ENCODE results near the gene CORO7. TPM values are rescaled to one million over a fixed set of nuclear protein-coding genes. Genes with fewer than 3 reads are reported as not detected.

Gene CORO7
- polyA plus RNA-seq, 3 donors, result 44.7 to 181 (median 68.4) TPM

DNA sequence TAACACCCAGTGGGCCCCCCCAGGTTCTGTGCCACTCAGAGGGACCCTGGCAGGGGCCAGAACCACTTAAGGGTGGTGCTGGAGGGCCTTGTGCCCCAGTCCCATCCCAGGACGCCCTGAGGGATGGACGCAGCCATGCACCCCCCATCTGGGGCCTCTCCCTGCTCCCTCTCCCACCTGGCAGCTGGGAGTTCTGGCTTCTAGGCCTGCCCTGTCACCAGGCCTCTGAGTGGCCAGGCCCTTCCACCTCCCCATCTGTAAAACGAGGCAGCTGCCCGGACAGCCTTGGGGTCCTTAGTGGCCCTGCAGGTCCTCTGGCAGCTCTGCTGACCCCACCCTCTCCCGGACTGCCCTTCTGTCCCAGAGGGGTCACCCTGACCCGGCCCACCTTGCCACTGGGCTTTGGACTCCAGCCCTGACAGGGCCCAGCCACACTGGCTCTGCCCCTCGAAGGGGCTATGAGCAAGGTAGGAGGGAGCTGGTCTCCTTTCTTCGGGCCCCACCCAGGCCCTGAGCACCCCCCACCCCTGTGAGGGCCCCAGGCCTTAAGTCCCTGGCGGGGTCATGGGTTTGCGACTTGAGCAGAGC is 77.6 kb downstream of the CORO7 start:
- Histone ChIP-seq H4K20me1 (ENCODE audit: insufficient read depth, low read length) (peaks cover 23% of the 10 kb centered on the region), H3K36me3 (replicated peaks in 1 of 2; ENCODE audit: control insufficient read depth in 1 of 2, insufficient read depth in 2 of 2, low read length in 2 of 2) (peaks cover 43 to 48% of the 10 kb centered on the region in 2 donors), H3K4me2 (replicated peaks; ENCODE audit: extremely low read depth, low read length, poor library complexity, severe bottlenecking) (no peak overlapping the region), H3K27ac (ENCODE audit: low read depth in 1 of 2, low read length in 2 of 2) (no peak overlapping the region), H3K9me3 (replicated peaks in 1 of 2; ENCODE audit: control insufficient read depth in 1 of 2, insufficient read depth in 1 of 2, low read length in 2 of 2) (no peaks in the 10 kb centered on the region), H3K27me3 (ENCODE audit: control insufficient read depth in 2 of 2, insufficient read depth in 2 of 2, low read length in 2 of 2) (no peaks in the 10 kb centered on the region), H3K9ac (ENCODE audit: insufficient read depth, low read length, poor library complexity, severe bottlenecking) (no peak overlapping the region), H3K79me2 (ENCODE audit: insufficient read depth, low read length) (peaks cover 12% of the 10 kb centered on the region), H3K4me3 (replicated peaks in 1 of 3; ENCODE audit: low read depth in 2 of 3, low read length in 3 of 3) (no peak overlapping the region), H2AFZ (ENCODE audit: insufficient read depth, low read depth, low read length, poor library complexity, severe bottlenecking) (no peak overlapping the region), H3K4me1 (ENCODE audit: control insufficient read depth in 1 of 2, insufficient read depth in 2 of 2, low read length in 2 of 2) (no peaks in the 10 kb centered on the region)
- intact Hi-C loops (cut with micrococcal nuclease), result no loop called here
- DNase-seq, result no peak
- Mint-ChIP-seq H3K27me3 (ENCODE audit: low read depth in 3 of 3) (peaks cover 2 to 3% (median 2%) of the 10 kb centered on the region in 3 donors), H3K4me3 (no peak overlapping the region), H3K36me3 (peaks cover 26 to 41% of the 10 kb centered on the region in 2 donors), H3K27ac (peak overlapping the region in 1 of 7 donors; percentile 8), H3K9me3 (peaks cover 0 to 2% (median 0%) of the 10 kb centered on the region in 7 donors), H3K4me1 (no peaks in the 10 kb centered on the region)
- TF ChIP-seq, protein P1, sequence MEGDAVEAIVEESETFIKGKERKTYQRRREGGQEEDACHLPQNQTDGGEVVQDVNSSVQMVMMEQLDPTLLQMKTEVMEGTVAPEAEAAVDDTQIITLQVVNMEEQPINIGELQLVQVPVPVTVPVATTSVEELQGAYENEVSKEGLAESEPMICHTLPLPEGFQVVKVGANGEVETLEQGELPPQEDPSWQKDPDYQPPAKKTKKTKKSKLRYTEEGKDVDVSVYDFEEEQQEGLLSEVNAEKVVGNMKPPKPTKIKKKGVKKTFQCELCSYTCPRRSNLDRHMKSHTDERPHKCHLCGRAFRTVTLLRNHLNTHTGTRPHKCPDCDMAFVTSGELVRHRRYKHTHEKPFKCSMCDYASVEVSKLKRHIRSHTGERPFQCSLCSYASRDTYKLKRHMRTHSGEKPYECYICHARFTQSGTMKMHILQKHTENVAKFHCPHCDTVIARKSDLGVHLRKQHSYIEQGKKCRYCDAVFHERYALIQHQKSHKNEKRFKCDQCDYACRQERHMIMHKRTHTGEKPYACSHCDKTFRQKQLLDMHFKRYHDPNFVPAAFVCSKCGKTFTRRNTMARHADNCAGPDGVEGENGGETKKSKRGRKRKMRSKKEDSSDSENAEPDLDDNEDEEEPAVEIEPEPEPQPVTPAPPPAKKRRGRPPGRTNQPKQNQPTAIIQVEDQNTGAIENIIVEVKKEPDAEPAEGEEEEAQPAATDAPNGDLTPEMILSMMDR (IDR thresholded peaks at IDR 0.05), result no peak
- WGBS (ENCODE audit: insufficient coverage), result 96% methylated on average over 8 of the region's 10 CpGs

DNA sequence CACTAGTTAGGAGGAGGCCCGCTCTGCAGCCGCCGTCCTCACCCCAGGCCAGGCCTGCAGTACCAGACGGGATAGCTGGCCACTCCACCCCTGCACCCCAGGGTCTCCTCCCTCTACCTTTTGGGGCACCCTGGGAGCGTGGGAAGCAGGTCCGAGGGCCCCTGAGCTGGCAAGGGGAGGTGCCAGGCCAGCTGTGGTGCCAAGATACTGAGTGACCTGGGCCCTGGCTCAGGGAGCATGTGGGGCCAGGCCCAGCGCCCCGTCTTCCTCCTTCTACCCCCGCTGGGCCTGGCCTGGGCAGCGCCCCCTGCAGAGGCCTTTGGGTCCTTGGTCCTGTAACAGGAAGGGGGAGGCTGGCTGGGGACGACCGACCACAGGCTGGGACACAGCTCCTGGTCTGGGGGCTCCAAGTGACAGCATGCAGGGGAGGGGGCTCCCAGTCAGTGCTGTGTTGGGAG is 78.2 kb downstream of the CORO7 start:
- intact Hi-C loops (cut with micrococcal nuclease), result no loop called here
- Mint-ChIP-seq H3K27ac (peak overlapping the region in 1 of 7 donors; percentile 8), H3K9me3 (peaks cover 0 to 2% (median 0%) of the 10 kb centered on the region in 7 donors), H3K27me3 (ENCODE audit: low read depth in 3 of 3) (peaks cover 2 to 9% (median 5%) of the 10 kb centered on the region in 3 donors), H3K4me1 (no peaks in the 10 kb centered on the region), H3K36me3 (peaks cover 21 to 34% of the 10 kb centered on the region in 2 donors), H3K4me3 (no peak overlapping the region)
- no peak overlapping the region for H3K9ac ChIP-seq (ENCODE audit: insufficient read depth, low read length, poor library complexity, severe bottlenecking)
- H3K79me2 ChIP-seq (ENCODE audit: insufficient read depth, low read length), result peaks cover 5% of the 10 kb centered on the region
- TF ChIP-seq, protein P1 (IDR thresholded peaks at IDR 0.05), result no peak
- H3K4me2 ChIP-seq (replicated peaks; ENCODE audit: extremely low read depth, low read length, poor library complexity, severe bottlenecking), result no peak overlapping the region
- no peaks in the 10 kb centered on the region for H3K4me1 ChIP-seq (ENCODE audit: control insufficient read depth in 1 of 2, insufficient read depth in 2 of 2, low read length in 2 of 2)
- 87% methylated on average over 10 of the region's 12 CpGs for WGBS (ENCODE audit: insufficient coverage)
- no peaks in the 10 kb centered on the region for H3K9me3 ChIP-seq (replicated peaks in 1 of 2; ENCODE audit: control insufficient read depth in 1 of 2, insufficient read depth in 1 of 2, low read length in 2 of 2)
- DNase-seq, result no peak
- H3K27me3 ChIP-seq (ENCODE audit: control insufficient read depth in 2 of 2, insufficient read depth in 2 of 2, low read length in 2 of 2), result no peaks in the 10 kb centered on the region
- no peak overlapping the region for H3K4me3 ChIP-seq (replicated peaks in 1 of 3; ENCODE audit: low read depth in 2 of 3, low read length in 3 of 3)
- H2AFZ ChIP-seq (ENCODE audit: insufficient read depth, low read depth, low read length, poor library complexity, severe bottlenecking), result no peak overlapping the region
- H4K20me1 ChIP-seq (ENCODE audit: insufficient read depth, low read length), result peaks cover 17% of the 10 kb centered on the region
- peaks cover 37 to 42% of the 10 kb centered on the region in 2 donors for H3K36me3 ChIP-seq (replicated peaks in 1 of 2; ENCODE audit: control insufficient read depth in 1 of 2, insufficient read depth in 2 of 2, low read length in 2 of 2)
- H3K27ac ChIP-seq (ENCODE audit: low read depth in 1 of 2, low read length in 2 of 2), result no peak overlapping the region

All from CD14-positive monocyte (primary cell).